Esophagus mucosa (tissue), 1 donor: ENCODE results near the gene SYT2. TPM values are rescaled to one million over a fixed set of nuclear protein-coding genes. Genes with fewer than 3 reads are reported as not detected.
"Not testable (repeated sequence)": the region's sequence is repeated elsewhere in the genome, so short reads cannot be mapped to it uniquely, and the experiment has no call there.

Experiments
- ATAC-seq: fragments of 200-7000 bp; cut with Tn5 transposase; one replicate; pipeline ENCODE4 v1.9.1; 2020
- total RNA-seq: library from RNA; stranded (reverse); gene quantifications from one replicate; pipeline ENCODE4 v1.2.4, GENCODE V29; 2023
- donor health status: DM: yes; HTN: yes; CAD: no.

The SYT2 gene
- not detected for total RNA-seq

GRCh38 chr1:202710070-202711045 lies at the start of gene SYT2:
TSS of gene SYT2 (minus strand) at chr1:202710454. CDS start at chr1:202605772, 104,682 bp downstream.
- ATAC-seq: no peak

GRCh38 chr1:202756391-202756790 lies 46.1 kb upstream of the SYT2 start:
- no peak for ATAC-seq

- ATAC-seq: no peak
Observed at GRCh38 chr1:202754293-202754692, 44.0 kb upstream of the SYT2 start.

GRCh38 chr1:202752774-202753173 lies 42.5 kb upstream of the SYT2 start:
- no peak for ATAC-seq

- no peak for ATAC-seq
Observed at GRCh38 chr1:202750761-202751160, 40.5 kb upstream of the SYT2 start.

- no peak for ATAC-seq
Observed at GRCh38 chr1:202750024-202750423, 39.8 kb upstream of the SYT2 start.

GRCh38 chr1:202745323-202745888 lies 35.2 kb upstream of the SYT2 start:
- no peak for ATAC-seq

GRCh38 chr1:202744770-202745169 lies 34.5 kb upstream of the SYT2 start:
- not testable (repeated sequence) for ATAC-seq

- no peak for ATAC-seq
Observed at GRCh38 chr1:202742496-202742895, 32.2 kb upstream of the SYT2 start.

GRCh38 chr1:202733251-202733650 lies 23.0 kb upstream of the SYT2 start:
- ATAC-seq: no peak

GRCh38 chr1:202728951-202729350 lies 18.7 kb upstream of the SYT2 start:
- no peak for ATAC-seq

- no peak for ATAC-seq
Observed at GRCh38 chr1:202725526-202725925, 15.3 kb upstream of the SYT2 start.

- ATAC-seq: no peak
Observed at GRCh38 chr1:202723708-202724107, 13.5 kb upstream of the SYT2 start.

- not testable (repeated sequence) for ATAC-seq
Observed at GRCh38 chr1:202723046-202723445, 12.8 kb upstream of the SYT2 start.

GRCh38 chr1:202716654-202717053 lies 6.4 kb upstream of the SYT2 start:
- ATAC-seq: no peak

- not testable (repeated sequence) for ATAC-seq
Observed at GRCh38 chr1:202714202-202714601, 3.9 kb upstream of the SYT2 start.

GRCh38 chr1:202713110-202713509 lies 2.9 kb upstream of the SYT2 start:
- peak; percentile 79 for ATAC-seq

- ATAC-seq: no peak
Observed at GRCh38 chr1:202711949-202712635, 1.8 kb upstream of the SYT2 start.

- no peak for ATAC-seq
Observed at GRCh38 chr1:202709276-202710041, 795 bp downstream of the SYT2 start.

GRCh38 chr1:202708456-202709275 lies 1.6 kb downstream of the SYT2 start:
- no peak for ATAC-seq

GRCh38 chr1:202706851-202707250 lies 3.4 kb downstream of the SYT2 start:
- ATAC-seq: no peak

GRCh38 chr1:202704601-202705000 lies 5.7 kb downstream of the SYT2 start:
- no peak for ATAC-seq
